LNCaP clone FGC (cell line): ENCODE data around the gene CNIH4.
"Not testable (repeated sequence)": the region's sequence is repeated elsewhere in the genome, so short reads cannot be mapped to it uniquely, and the experiment has no call there.

ENCODE experiments used
- DNase-seq: peaks from one replicate; pipeline ENCODE4 v3.0.0-alpha.2; 2011; ENCODE audit warnings: low read depth
- H3K4me3 ChIP-seq: 2 replicates; pipeline ENCODE4 v1.5.1; 2011; ENCODE audit warnings: mild to moderate bottlenecking, low read depth, low read length, control low read depth
- CTCF ChIP-seq: IDR thresholded peaks from 2 replicates; pipeline ENCODE4 v1.5.1; 2012; ENCODE audit warnings: mild to moderate bottlenecking; ENCODE audit not compliant: control insufficient read depth, insufficient read depth; ENCODE audit errors: extremely low read depth

CNIH4 gene

GRCh38 chr1:224356685-224357625 lies at the start of gene CNIH4:
Gene CNIH4 (plus strand): TSS chr1:224356879. CDS start chr1:224356925, 46 bp downstream.
- H3K4me3 ChIP-seq: peak within 1 kb of the TSS; percentile 69
- peak; percentile 88 for DNase-seq
- TF ChIP-seq CTCF: no peak

DNA sequence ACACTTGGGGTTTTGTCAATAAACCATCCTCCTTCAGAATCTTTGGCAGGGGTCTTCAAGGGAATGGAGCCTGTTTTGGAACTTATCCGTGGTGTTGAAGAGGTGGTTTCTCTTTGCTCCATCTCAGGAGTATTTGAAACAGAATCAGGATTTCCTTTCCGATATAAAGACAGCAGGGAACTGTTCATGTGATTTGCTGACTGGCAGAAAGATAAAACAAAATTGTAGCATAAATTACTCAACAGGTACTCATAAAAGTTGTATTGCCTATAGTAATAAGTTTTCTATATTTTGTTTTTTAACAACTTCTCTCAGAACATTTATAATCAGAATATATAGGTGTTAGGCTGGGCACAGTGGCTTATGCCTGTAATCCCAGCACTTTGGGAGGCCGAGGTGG lies 48.6 kb upstream of the CNIH4 start:
- TF ChIP-seq CTCF: no peak

DNA sequence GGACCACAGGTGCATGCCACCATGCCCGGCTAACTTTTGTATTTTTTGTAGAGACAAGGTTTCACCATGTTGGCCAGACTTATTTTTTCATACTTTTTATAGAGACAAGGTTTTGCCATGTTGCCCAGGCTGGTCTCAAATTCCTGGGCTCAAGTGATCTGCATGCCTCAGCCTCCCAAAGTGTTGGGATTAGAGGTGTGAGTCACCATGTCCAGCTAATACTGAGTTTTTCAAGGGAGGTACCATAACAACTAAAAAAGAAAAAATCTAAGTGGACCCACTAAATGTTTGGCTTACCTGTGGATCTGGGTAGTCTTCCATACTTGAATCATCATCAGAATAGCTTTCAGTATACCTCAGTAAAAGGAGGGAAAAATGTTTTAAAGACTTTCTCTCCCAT lies 45.2 kb upstream of the CNIH4 start:
- DNase-seq, H3K4me3 ChIP-seq: not testable (repeated sequence)

More for the DNA sequence above, 48.6 kb upstream of the CNIH4 start:
- DNase-seq: no peak
- no peak overlapping the region for H3K4me3 ChIP-seq

- peak; percentile 79 for DNase-seq
- H3K4me3 ChIP-seq: no peak overlapping the region
- no peak for TF ChIP-seq CTCF
These were observed 44.7 kb upstream of the CNIH4 start for GRCh38 chr1:224312025-224312424.

DNA sequence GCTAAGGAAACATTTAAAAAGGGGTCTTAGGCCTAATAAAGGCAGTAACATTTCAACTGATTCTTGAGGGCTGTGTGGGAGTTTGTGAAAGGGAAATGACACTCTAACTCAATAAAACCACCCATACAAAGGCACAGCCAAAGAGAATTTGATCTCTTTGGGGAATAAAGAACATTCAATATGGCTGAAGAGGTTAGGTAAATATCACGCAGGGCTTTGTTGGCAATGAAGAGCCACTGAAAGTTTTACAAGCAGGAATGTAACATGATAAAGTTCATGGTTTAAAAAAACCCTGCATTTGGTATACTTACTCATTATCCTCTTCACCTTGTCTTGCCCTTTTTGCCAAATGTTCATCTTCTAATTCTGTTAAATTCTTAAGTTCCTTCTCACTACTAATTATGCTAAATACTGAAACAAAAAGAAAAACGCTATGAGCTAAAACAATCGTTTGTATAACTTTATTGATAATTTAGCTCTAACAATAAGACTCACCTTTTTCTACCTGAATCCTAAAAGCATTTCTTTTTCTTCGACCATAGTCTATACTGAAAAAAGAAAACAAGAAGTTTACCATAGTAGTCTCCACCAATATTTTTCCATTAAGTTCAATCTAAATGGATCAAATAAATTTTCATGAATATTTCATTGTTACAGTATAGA lies 39.2 kb upstream of the CNIH4 start:
- peak; percentile 93 for DNase-seq
- TF ChIP-seq CTCF: no peak
- no peak overlapping the region for H3K4me3 ChIP-seq

- DNase-seq: no peak
- no peak overlapping the region for H3K4me3 ChIP-seq
- TF ChIP-seq CTCF: no peak
These were observed 35.0 kb upstream of the CNIH4 start for GRCh38 chr1:224321706-224322105.

DNA sequence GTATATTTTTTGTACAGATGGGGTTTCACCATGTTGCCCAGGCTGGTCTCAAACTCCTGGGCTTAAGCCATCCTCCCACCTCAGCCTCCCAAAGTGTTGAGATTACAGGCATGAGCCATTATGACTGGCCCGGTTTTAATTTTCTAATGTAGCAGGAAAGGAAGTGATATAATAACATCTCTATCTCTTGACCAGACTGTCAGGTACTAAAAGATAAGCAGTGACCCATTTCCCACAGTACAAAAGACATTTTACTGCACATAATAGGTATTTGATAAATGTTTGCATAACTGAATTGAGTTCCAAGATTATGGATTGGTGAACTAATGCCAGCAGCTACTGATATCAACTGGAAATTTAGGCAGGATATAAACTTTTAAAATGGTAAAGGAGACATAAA lies 30.7 kb upstream of the CNIH4 start:
- H3K4me3 ChIP-seq: no peak overlapping the region
- no peak for DNase-seq
- TF ChIP-seq CTCF: no peak
